Measurements from ENCODE around the gene NFE2L1. TPM values are rescaled to one million over a fixed set of nuclear protein-coding genes. Genes with fewer than 3 reads are reported as not detected.
A peak's percentile ranks its signal among the peaks of the same experiment; 100 is the strongest.

The NFE2L1 gene
- total and polyA plus RNA-seq, 9 of the 15 experiments (the other 6 are each of a cell fraction or from before 2014, with no cell fraction given): 2.0 to 68.6 (median 39.7) TPM

DNA sequence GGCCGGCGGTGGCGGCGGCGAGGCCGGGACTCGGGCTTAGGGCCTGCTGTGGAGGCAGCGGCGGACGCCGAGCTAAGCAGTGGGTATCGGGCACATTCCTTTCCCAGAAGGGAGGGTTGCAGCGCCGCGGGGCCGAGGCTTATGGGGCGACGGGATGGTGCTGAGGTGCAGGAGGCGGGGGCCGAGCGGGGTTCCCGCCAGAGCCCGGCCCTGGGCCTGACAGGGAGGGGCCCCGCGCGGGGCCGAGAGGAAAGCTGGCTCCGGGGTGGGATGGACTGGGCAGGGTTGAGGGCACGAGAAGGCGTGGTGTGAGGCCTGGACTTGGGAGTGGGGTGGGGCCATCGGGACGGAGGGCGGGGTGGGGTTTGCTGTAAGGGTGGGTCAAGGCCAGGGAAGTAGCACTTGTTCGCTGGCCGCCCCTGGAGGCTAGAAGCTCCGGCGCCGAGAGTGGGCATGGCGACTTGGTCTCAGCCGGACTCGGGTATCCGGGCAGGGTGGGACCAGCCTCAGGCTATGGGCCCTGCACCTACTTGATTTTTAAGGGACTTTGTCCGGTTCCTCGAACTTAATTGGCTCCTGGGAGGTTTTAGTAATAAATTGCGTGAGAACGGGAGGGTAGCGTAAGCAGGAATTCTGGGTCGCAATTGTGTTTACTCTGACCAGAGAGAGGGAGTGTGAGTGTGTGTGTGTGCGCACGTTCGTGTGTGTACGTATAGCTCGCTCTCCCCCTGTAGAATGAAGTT, 396 bp downstream of the NFE2L1 start:
- POLR2A ChIA-PET: interaction anchor here (0.6 to 9.0 kb wide), 24 partner anchors 9 to 1660 kb away, joined by 3 to 74 read pairs (median 4); partner anchors contain the start of gene CDK5RAP3
- peaks cover 75% of the 10 kb centered on the region for H3K79me2 ChIP-seq (ENCODE audit: control insufficient read depth, insufficient read depth, low read length)
- no peaks in the 10 kb centered on the region for H3K9me3 ChIP-seq (replicated peaks; ENCODE audit: control insufficient read depth, insufficient read depth, low read depth, low read length)
- FAIRE-seq (no peak), DNase-seq (ENCODE audit: extremely low read depth in 1 of 4, low spot score in 3 of 4) (peak; percentile 83 to 90 (median 86)), ATAC-seq (peak; percentile 81)
- CTCF ChIA-PET (ENCODE audit: low intra/inter-chr PET ratio): interaction anchor here (1.1 kb wide), 1 partner anchor 24 kb away, joined by 3 read pairs; no protein-coding TSS in a partner anchor
- peaks cover 7% of the 10 kb centered on the region for H3K9me1 ChIP-seq (ENCODE audit: control insufficient read depth, insufficient read depth, low read length)
- intact Hi-C loops (cut with micrococcal nuclease): loop anchor here (2.0 kb wide), 1 partner anchor 24 kb away; no protein-coding TSS in a partner anchor
- 2% methylated on average over 40 of the region's 53 CpGs for WGBS (ENCODE audit: insufficient coverage, low coverage, missing lambda C conversion rate)
- H3K4me1 ChIP-seq (replicated peaks in 1 of 2; ENCODE audit: control insufficient read depth in 2 of 2, insufficient read depth in 2 of 2, low read length in 2 of 2): peaks cover 41 to 49% of the 10 kb centered on the region in 2 experiments
- H4K20me1 ChIP-seq (replicated peaks; ENCODE audit: control insufficient read depth, insufficient read depth, low read length): peaks cover 27% of the 10 kb centered on the region
- peak overlapping the region; percentile 83 to 94 for H3K9ac ChIP-seq (ENCODE audit: insufficient read depth in 1 of 2, low read depth in 2 of 2, low read length in 2 of 2)
- H2AFZ ChIP-seq (ENCODE audit: low read depth, low read length): peak overlapping the region; percentile 89
- in situ Hi-C loops (cut with MboI): no loop called here
- BruUV-seq (replicated peaks): no TSS peak
- H3K4me3 ChIP-seq: peak overlapping the region; percentile 85
- H3K27me3 ChIP-seq (ENCODE audit: control insufficient read depth in 2 of 2, insufficient read depth in 2 of 2, low read length in 2 of 2): no peaks in the 10 kb centered on the region
- peak overlapping the region; percentile 97 for H3K27ac ChIP-seq (ENCODE audit: extremely low read depth, low read depth, low read length)
- peak overlapping the region; percentile 96 for H3K4me2 ChIP-seq (ENCODE audit: insufficient read depth, low read length)
- H3K36me3 ChIP-seq (ENCODE audit: control insufficient read depth, insufficient read depth, low read length): peaks cover 36% of the 10 kb centered on the region
- TF ChIP-seq TAF9B (IDR thresholded peaks at IDR 0.05; ENCODE audit: partially characterized antibody) (peak; percentile 27), ZBTB12 (CRISPR knock-in tag; IDR thresholded peaks at IDR 0.05) (no peak), NCOR1 (IDR thresholded peaks at IDR 0.05) (peak; percentile 32; the same call in 1 of the 2 replicates), VEZF1 (CRISPR knock-in tag; IDR thresholded peaks at IDR 0.05) (peak; percentile 84), CREBBP (IDR thresholded peaks at IDR 0.05; ENCODE audit: low read depth, low read length) (no peak), HDAC1 (IDR thresholded peaks at IDR 0.05) (peak in 1 of 2 experiments; percentile 75; a peak in 2 of 4 replicates), MTA2 (IDR thresholded peaks at IDR 0.05; ENCODE audit: low read depth) (no peak), SAFB2 (IDR thresholded peaks at IDR 0.05; ENCODE audit: borderline replicate concordance, low read depth, low read length, severe bottlenecking) (no peak), DIDO1 (tag; IDR thresholded peaks at IDR 0.05; ENCODE audit: low read depth) (no peak), POLR2AphosphoS5 (IDR thresholded peaks at IDR 0.05; ENCODE audit: control insufficient read depth, insufficient read depth, low read depth, low read length) (peak; percentile 25; the same call in 1 of the 2 replicates), ILF3 (IDR thresholded peaks at IDR 0.05; ENCODE audit: borderline replicate concordance) (peak; percentile 34; the same call in 1 of the 2 replicates), FOXP4 (CRISPR knock-in tag; IDR thresholded peaks at IDR 0.05; ENCODE audit: borderline replicate concordance) (no peak), KHSRP (IDR thresholded peaks at IDR 0.05) (no peak)
- TF ChIP-seq, protein P1, sequence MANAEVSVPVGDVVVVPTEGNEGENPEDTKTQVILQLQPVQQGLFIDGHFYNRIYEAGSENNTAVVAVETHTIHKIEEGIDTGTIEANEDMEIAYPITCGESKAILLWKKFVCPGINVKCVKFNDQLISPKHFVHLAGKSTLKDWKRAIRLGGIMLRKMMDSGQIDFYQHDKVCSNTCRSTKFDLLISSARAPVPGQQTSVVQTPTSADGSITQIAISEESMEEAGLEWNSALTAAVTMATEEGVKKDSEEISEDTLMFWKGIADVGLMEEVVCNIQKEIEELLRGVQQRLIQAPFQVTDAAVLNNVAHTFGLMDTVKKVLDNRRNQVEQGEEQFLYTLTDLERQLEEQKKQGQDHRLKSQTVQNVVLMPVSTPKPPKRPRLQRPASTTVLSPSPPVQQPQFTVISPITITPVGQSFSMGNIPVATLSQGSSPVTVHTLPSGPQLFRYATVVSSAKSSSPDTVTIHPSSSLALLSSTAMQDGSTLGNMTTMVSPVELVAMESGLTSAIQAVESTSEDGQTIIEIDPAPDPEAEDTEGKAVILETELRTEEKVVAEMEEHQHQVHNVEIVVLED (CRISPR knock-in tag; IDR thresholded peaks at IDR 0.05): no peak
